Right cardiac atrium (tissue), 5 donors: Measurements from ENCODE around the gene SMAD7. TPM values are rescaled to one million over a fixed set of nuclear protein-coding genes. Genes with fewer than 3 reads are reported as not detected.

ENCODE experiments used
- ATAC-seq, 2 donors: fragments of 200-7000 bp; cut with Tn5 transposase; one replicate each; pipeline versions ENCODE4 v1.8.0 to v1.9.1; 2020; ENCODE audit warnings: moderate library complexity in 2 of 2, mild to moderate bottlenecking in 1 of 2
- DNase-seq, 3 donors: peaks; one replicate each; pipeline ENCODE4 v3.0.0-alpha.2; 2020
- H3K27ac ChIP-seq: one replicate; pipeline ENCODE4 v1.5.1; 2013; ENCODE audit warnings: mild to moderate bottlenecking, low read length, control low read depth, moderate library complexity
- H3K27me3 ChIP-seq: one replicate; pipeline ENCODE4 v1.6.1; 2013; ENCODE audit not compliant: control insufficient read depth, insufficient read depth
- H3K4me1 ChIP-seq: one replicate; pipeline ENCODE4 v1.6.1; 2013; ENCODE audit warnings: low read length; ENCODE audit not compliant: control insufficient read depth, insufficient read depth
- H3K4me3 ChIP-seq: one replicate; pipeline ENCODE4 v1.5.1; 2013; ENCODE audit warnings: low read length, control low read depth
- H3K9me3 ChIP-seq: one replicate; pipeline ENCODE4 v1.6.1; 2013; ENCODE audit warnings: low read length; ENCODE audit not compliant: control insufficient read depth
- WGBS: extraction: QIAGEN DNeasy Blood & Tissue Kit; methylation state at CpG from one replicate; pipeline ENCODE4 v1.1.7; 2013; 5-methylcytosine and 5-hydroxymethylcytosine counted together
- intact Hi-C, 4 donors: fragments of 100-400 bp; cut with DNase I; formaldehyde crosslinking; loops; one replicate each; pipeline versions ENCODE4 v1.11.0 to v1.14.0; 2022 to 2023
- polyA plus RNA-seq: library from polyadenylated mRNA; stranded (reverse); fragments of 200-250 nt; gene quantifications from one replicate; pipeline ENCODE4 v1.2.3, GENCODE V29; 2013
- total RNA-seq, 4 donors: library from RNA; stranded (reverse); fragmentation: NEBNext Ultra II Directional; extraction: Animal tissue kit (Norgen Biotek cat#: 25700); gene quantifications; one replicate each; pipeline ENCODE4 v1.2.1, GENCODE V29; 2021
- donor health status: healthy with polysubstance abuse.
- donor health status: DM: no; HTN: yes; CAD: no.
- donor health status: DM: no; HTN: no; CAD: no.
- donor health status: DM: no; HTN: yes; CAD: no; lungs with severe emphysema.
- donor health status: DM: yes; HTN: yes; CAD: no.

Gene SMAD7
- total and polyA plus RNA-seq, 5 donors = 34.8 to 97.6 (median 92.1) TPM

DNA sequence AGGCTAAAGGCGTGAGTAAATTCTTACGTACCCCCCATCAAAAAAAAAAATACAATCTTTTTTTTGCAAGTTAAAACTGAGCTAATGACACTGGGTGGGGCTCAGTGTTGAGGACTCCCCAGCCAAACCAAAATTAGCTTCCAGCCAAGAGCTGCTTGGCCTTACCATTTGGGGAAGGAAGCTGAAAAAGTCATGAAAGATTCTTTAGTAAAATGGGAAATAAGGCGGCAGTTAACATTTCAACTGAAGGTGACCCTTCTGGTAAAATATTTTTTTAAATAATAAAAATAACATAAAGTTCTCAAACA lies 16.4 kb downstream of the SMAD7 start:
- Histone ChIP-seq H3K4me1 (peaks cover 68% of the 10 kb centered on the region), H3K4me3 (peak overlapping the region; percentile 19), H3K9me3 (no peaks in the 10 kb centered on the region), H3K27me3 (no peaks in the 10 kb centered on the region), H3K27ac (peak overlapping the region; percentile 92)
- ATAC-seq = no peak
- DNase-seq = no peak
- intact Hi-C loops = loop anchor here in 2 of 4 donors (10.0 kb wide), 2 partner anchors 110 to 250 kb away; no protein-coding TSS in a partner anchor
- 3% methylated on average over 3 of the region's 3 CpGs for WGBS

DNA sequence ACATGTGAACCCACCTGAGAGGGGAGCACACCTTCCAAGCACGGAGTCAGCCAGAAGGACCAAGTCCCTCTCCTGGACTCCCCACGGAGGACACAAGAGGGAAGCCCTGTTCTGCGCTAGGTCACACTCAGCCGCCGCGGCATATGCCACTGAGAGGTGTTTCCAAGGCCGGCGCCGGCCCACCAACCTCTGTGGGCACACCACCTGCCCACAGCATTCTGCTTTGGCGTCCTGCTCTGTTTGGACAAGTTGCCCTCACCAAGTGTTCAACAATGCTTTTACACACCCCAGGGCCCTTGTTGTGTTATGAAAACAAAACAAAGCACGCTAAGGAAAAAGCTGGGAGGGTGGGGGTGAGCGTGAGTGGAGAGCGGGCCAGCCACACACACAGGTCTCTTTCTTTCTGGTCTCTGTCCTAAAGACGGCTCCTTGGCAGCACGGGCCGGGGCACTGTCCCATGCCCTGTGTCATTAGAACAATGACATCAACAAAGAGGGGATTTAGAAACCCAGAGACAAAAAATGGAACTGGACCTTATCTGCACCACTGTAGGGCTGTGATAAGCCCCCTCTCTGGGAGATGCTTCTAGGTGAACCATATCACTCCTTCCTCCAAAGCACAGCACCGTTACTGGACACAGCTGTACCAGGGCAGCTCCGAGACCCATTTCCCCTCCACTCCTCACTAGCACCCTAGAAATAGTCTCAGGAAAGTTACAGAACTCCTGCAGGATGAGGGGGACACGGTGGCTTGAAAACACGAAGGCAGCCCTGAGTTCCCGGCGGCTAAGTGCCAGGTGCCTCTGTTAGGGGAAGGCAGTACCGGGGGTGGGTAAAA lies 17.0 kb downstream of the SMAD7 start:
- peak overlapping the region; percentile 11 for H3K4me3 ChIP-seq
- H3K27me3 ChIP-seq = no peaks in the 10 kb centered on the region
- WGBS = 23% methylated on average over 23 of the region's 23 CpGs
- no peak for ATAC-seq
- DNase-seq = peak in 1 of 3 donors; percentile 78
- peak overlapping the region; percentile 92 for H3K27ac ChIP-seq
- H3K9me3 ChIP-seq = no peaks in the 10 kb centered on the region
- intact Hi-C loops = loop anchor here in 2 of 4 donors (10.0 kb wide), 2 partner anchors 109 to 249 kb away; no protein-coding TSS in a partner anchor
- peaks cover 72% of the 10 kb centered on the region for H3K4me1 ChIP-seq

DNA sequence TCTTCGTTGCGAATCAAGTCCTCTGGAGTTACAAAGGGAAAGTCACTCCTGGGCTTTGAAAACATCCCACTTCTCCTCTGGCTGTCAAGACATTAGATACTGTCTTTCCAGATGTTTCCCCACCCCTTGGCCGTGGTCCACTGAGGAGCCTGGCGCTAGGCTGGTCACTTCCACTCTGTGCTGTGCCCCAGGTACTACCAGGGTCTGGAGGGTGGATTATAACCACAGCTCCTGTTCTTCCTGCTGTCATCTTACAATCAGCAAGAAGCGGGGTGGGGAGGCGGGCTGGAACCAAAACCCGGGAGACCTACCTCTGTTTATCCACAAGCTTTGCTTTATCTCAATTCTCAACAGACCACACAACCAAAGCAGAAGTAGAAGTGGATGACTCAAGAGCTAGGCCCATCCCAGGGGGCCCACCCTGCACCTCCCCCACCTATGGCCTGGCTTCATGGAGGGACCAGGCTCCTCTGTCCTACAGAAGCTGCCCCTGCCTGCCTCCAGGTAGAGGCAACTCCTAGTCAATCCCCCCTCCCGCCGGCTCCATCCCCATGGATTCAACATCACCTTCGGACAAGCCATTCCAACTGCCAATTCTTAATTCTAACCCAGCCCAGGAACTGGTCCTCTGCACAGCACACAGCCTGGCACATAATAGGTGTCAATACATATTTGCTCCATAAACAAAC lies 17.8 kb downstream of the SMAD7 start:
- WGBS = 21% methylated on average over 10 of the region's 10 CpGs
- peak overlapping the region; percentile 92 for H3K27ac ChIP-seq
- H3K9me3 ChIP-seq = no peaks in the 10 kb centered on the region
- ATAC-seq (peak; percentile 2 to 27), DNase-seq (peak; percentile 66 to 84 (median 78))
- intact Hi-C loops = loop anchor here in 2 of 4 donors (10.0 kb wide), 2 partner anchors 108 to 248 kb away; no protein-coding TSS in a partner anchor
- H3K4me1 ChIP-seq = peaks cover 71% of the 10 kb centered on the region
- H3K4me3 ChIP-seq = no peak overlapping the region
- H3K27me3 ChIP-seq = no peaks in the 10 kb centered on the region

GRCh38 chr18:48932462-48932818 lies 18.3 kb downstream of the SMAD7 start:
- H3K4me3 ChIP-seq = no peak overlapping the region
- ATAC-seq = no peak
- 12% methylated on average over 7 of the region's 7 CpGs for WGBS

DNA sequence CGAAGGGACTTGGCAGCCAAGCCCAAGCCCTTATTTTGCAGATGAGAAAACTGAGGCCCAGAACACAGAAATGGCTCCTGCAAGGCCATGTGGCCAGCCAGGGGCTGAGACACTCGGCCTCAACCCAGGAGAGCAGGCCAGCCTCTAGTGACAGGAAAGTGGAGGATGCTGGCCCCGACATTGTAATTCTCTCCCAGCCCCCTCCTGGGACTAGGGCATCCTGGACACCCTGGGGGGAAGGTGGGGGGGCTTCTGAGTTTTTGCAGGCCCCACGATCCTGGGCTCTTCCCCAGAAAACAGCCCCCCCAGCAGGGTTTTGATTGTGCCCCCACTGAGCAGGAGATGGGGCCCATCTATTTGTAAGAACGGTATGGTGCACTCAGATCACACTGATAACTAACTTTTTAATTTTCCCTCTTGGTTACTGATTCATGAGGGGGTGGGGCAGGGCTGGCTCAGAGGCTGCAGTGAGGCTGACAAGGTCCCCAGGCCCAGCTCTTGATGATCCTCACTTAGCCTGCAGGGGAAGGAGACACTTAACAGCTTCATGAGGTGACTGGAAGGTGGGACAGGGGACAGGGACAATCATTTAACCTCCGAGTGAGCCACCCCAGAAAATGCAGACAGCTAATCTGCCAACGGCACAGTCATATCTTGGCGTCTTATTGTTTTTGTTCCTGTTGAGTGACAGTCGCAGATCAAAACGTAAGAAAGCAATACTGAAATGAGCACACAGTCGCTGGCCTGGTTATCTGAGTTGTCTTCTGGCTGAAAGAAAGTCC lies 18.9 kb downstream of the SMAD7 start:
- Histone ChIP-seq H3K27ac (peak overlapping the region; percentile 92), H3K27me3 (no peaks in the 10 kb centered on the region), H3K4me1 (peaks cover 75% of the 10 kb centered on the region), H3K9me3 (no peaks in the 10 kb centered on the region), H3K4me3 (no peak overlapping the region)
- WGBS = 18% methylated on average over 11 of the region's 11 CpGs
- intact Hi-C loops = loop anchor here in 2 of 4 donors (10.0 kb wide), 2 partner anchors 107 to 247 kb away; no protein-coding TSS in a partner anchor
- ATAC-seq = no peak
- peak in 1 of 3 donors; percentile 57 for DNase-seq

More at GRCh38 chr18:48932462-48932818, 18.3 kb downstream of the SMAD7 start:
- H3K9me3 ChIP-seq = no peaks in the 10 kb centered on the region
- intact Hi-C loops = loop anchor here in 2 of 4 donors (10.0 kb wide), 2 partner anchors 108 to 248 kb away; no protein-coding TSS in a partner anchor
- H3K27me3 ChIP-seq = no peaks in the 10 kb centered on the region
- H3K4me1 ChIP-seq = peaks cover 73% of the 10 kb centered on the region
- DNase-seq = peak in 1 of 3 donors; percentile 68
- peak overlapping the region; percentile 92 for H3K27ac ChIP-seq

DNA sequence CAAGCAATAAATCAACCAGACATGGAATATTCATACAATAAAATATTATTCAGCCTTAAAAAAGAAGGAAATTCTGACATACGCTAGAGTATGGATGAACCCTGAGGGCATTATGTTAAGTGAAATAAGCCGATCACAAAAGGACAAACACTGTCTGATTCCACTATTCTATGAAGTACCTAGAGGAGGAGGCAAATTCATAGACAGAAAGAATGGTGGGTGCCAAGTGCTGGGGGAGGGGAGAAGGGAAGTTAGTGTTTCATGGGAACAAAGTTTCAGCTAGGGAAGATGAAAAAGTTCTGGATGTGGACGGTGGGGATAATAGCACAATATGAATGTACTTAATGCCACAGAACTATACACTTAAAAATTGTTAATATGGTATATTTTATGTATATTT lies 19.8 kb downstream of the SMAD7 start:
- intact Hi-C loops = loop anchor here in 2 of 4 donors (10.0 kb wide), 2 partner anchors 106 to 246 kb away; no protein-coding TSS in a partner anchor
- ATAC-seq = no peak
- WGBS = 31% methylated on average over 3 of the region's 3 CpGs
- Histone ChIP-seq H3K4me3 (no peak overlapping the region), H3K27ac (no peak overlapping the region), H3K4me1 (peaks cover 83% of the 10 kb centered on the region), H3K9me3 (no peaks in the 10 kb centered on the region), H3K27me3 (no peaks in the 10 kb centered on the region)
- DNase-seq = peak in 1 of 3 donors; percentile 41

GRCh38 chr18:48929941-48930713 lies 20.6 kb downstream of the SMAD7 start:
- Histone ChIP-seq H3K4me1 (peaks cover 77% of the 10 kb centered on the region), H3K27me3 (no peaks in the 10 kb centered on the region), H3K27ac (peak overlapping the region; percentile 87), H3K4me3 (no peak overlapping the region), H3K9me3 (no peaks in the 10 kb centered on the region)
- 18% methylated on average over 20 of the region's 20 CpGs for WGBS
- intact Hi-C loops = loop anchor here in 3 of 4 donors (5.0 to 10.0 kb wide), 3 partner anchors 78 to 245 kb away; no protein-coding TSS in a partner anchor
- DNase-seq (peak; percentile 59 to 89 (median 83)), ATAC-seq (peak; percentile 43 to 60)

GRCh38 chr18:48929212-48929612 lies 21.6 kb downstream of the SMAD7 start:
- Histone ChIP-seq H3K4me1 (peaks cover 78% of the 10 kb centered on the region), H3K4me3 (no peak overlapping the region)
- peak in 1 of 3 donors; percentile 40 for DNase-seq

GRCh38 chr18:48928787-48929186 lies 22.0 kb downstream of the SMAD7 start:
- no peak overlapping the region for H3K4me3 ChIP-seq
- peaks cover 75% of the 10 kb centered on the region for H3K4me1 ChIP-seq
- ATAC-seq (peak; percentile 72 to 73), DNase-seq (peak; percentile 77 to 90 (median 85))
- peak overlapping the region; percentile 87 for H3K27ac ChIP-seq
- H3K9me3 ChIP-seq = no peaks in the 10 kb centered on the region
- WGBS = 8% methylated on average over 9 of the region's 9 CpGs
- intact Hi-C loops = loop anchor here in 1 of 4 donors (5.0 kb wide), 1 partner anchor 76 kb away; no protein-coding TSS in a partner anchor
- no peaks in the 10 kb centered on the region for H3K27me3 ChIP-seq

More at GRCh38 chr18:48929212-48929612, 21.6 kb downstream of the SMAD7 start:
- intact Hi-C loops = loop anchor here in 1 of 4 donors (5.0 kb wide), 1 partner anchor 77 kb away; no protein-coding TSS in a partner anchor
- H3K9me3 ChIP-seq = no peaks in the 10 kb centered on the region
- H3K27me3 ChIP-seq = no peaks in the 10 kb centered on the region
- 7% methylated on average over 2 of the region's 2 CpGs for WGBS
- no peak for ATAC-seq
- peak overlapping the region; percentile 87 for H3K27ac ChIP-seq
